Measurements from ENCODE around the gene COA5.

GRCh38 chr2:98571796-98572195 lies 36.5 kb downstream of the COA5 start:
- no peak for TF ChIP-seq CTCF (IDR thresholded peaks at IDR 0.05; ENCODE audit: low read depth, low read length)
- TF ChIP-seq EZH2phosphoT487 (IDR thresholded peaks at IDR 0.05; ENCODE audit: low read depth) = no peak

All from OCI-LY3 (cell line).